Measurements from ENCODE around the gene AMPD2. TPM values are rescaled to one million over a fixed set of nuclear protein-coding genes. Genes with fewer than 3 reads are reported as not detected.
A peak's percentile ranks its signal among the peaks of the same experiment; 100 is the strongest.

AMPD2 gene
- polyA plus RNA-seq, 2 of the 4 experiments (the other 2 are of a cell fraction) = 19.3 to 47.2 TPM

GRCh38 chr1:109627692-109628399 lies 8.2 kb downstream of the AMPD2 start:
- peak overlapping the region in 1 of 2 experiments; percentile 34; a peak in 1 of 6 replicates for H3K27ac ChIP-seq
- POLR2A ChIA-PET = interaction anchor here (3.5 kb wide), 1 partner anchor 79 kb away, joined by 11 read pairs; the partner anchor contains the start of gene GNAI3
- DNase-seq (ENCODE audit: low read depth in 1 of 2, low spot score in 1 of 2) (no peak), FAIRE-seq (no peak), ATAC-seq (no peak)
- no peaks in the 10 kb centered on the region for H3K9me3 ChIP-seq
- no peak for TF ChIP-seq KDM5A (IDR thresholded peaks at IDR 0.05)
- TF ChIP-seq HMGXB4 (CRISPR knock-in tag; IDR thresholded peaks at IDR 0.05; ENCODE audit: borderline replicate concordance) = no peak
- no peak for TF ChIP-seq BCL3 (IDR thresholded peaks at IDR 0.05)
- 95% methylated on average over 20 of the region's 23 CpGs for WGBS (ENCODE audit: missing lambda C conversion rate)
- H3K4me1 ChIP-seq = peaks cover 6% of the 10 kb centered on the region; the same call in 2 of the 3 replicates
- CTCF ChIA-PET = interaction anchor here (1.1 to 21.4 kb wide), 7 partner anchors 13 to 432 kb away, joined by 3 to 295 read pairs (median 7); partner anchors contain the start of gene AHCYL1
- no peak overlapping the region for H3K4me3 ChIP-seq
- no peak overlapping the region for H3K4me2 ChIP-seq

GRCh38 chr1:109628540-109629321 lies 9.1 kb downstream of the AMPD2 start:
- Histone ChIP-seq H3K27ac (peak overlapping the region in 1 of 2 experiments; percentile 34; a peak in 1 of 6 replicates), H3K9me3 (no peaks in the 10 kb centered on the region), H3K4me1 (peaks cover 5% of the 10 kb centered on the region; the same call in 1 of the 3 replicates), H3K4me2 (no peak overlapping the region), H3K4me3 (no peak overlapping the region)
- peak; percentile 40 to 47; a peak in 4 of 6 replicates for ATAC-seq
- FAIRE-seq = no peak
- DNase-seq (ENCODE audit: low read depth in 1 of 2, low spot score in 1 of 2) = peak in 1 of 2 experiments; percentile 35
- POLR2A ChIA-PET = interaction anchor here (3.5 kb wide), 1 partner anchor 80 kb away, joined by 11 read pairs; the partner anchor contains the start of gene GNAI3
- 100% methylated on average over 8 of the region's 23 CpGs for WGBS (ENCODE audit: missing lambda C conversion rate)
- CTCF ChIA-PET = interaction anchor here (0.8 to 21.4 kb wide), 9 partner anchors 8 to 383 kb away, joined by 3 to 295 read pairs (median 5); partner anchors contain the start of genes AHCYL1 and GNAI3
- TF ChIP-seq FOSL2 (IDR thresholded peaks at IDR 0.05) (no peak), FOSL2 (CRISPR knock-in tag; IDR thresholded peaks at IDR 0.05) (0 out of 2 replicates have a peak, but pooled peaks have one; percentile 25), RFX5 (IDR thresholded peaks at IDR 0.05) (no peak)

GRCh38 chr1:109629372-109630030 lies 9.9 kb downstream of the AMPD2 start:
- FAIRE-seq (no peak), DNase-seq (ENCODE audit: low read depth in 1 of 2, low spot score in 1 of 2) (no peak), ATAC-seq (no peak)
- Histone ChIP-seq H3K4me2 (no peak overlapping the region), H3K27ac (no peak overlapping the region), H3K4me3 (no peak overlapping the region), H3K9me3 (no peaks in the 10 kb centered on the region), H3K4me1 (peaks cover 9% of the 10 kb centered on the region; the same call in 1 of the 3 replicates)
- CTCF ChIA-PET = interaction anchor here (0.8 to 21.4 kb wide), 9 partner anchors 9 to 352 kb away, joined by 3 to 295 read pairs (median 5); partner anchors contain the start of gene GNAI3
- POLR2A ChIA-PET = interaction anchor here (3.5 kb wide), 1 partner anchor 81 kb away, joined by 11 read pairs; the partner anchor contains the start of gene GNAI3
- 90% methylated on average over 8 of the region's 10 CpGs for WGBS (ENCODE audit: missing lambda C conversion rate)
- TF ChIP-seq HOXB5 (CRISPR knock-in tag; IDR thresholded peaks at IDR 0.05) (no peak), POLR2AphosphoS2 (conservative IDR thresholded peaks at IDR 0.05; ENCODE audit: low read length) (no peak)

- FAIRE-seq (no peak), DNase-seq (ENCODE audit: low read depth in 1 of 2, low spot score in 1 of 2) (no peak), ATAC-seq (peak in 1 of 2 experiments; percentile 10; a peak in 2 of 6 replicates)
- CTCF ChIA-PET = interaction anchor here (1.0 to 21.4 kb wide), 10 partner anchors 11 to 351 kb away, joined by 3 to 295 read pairs (median 8); no protein-coding TSS in a partner anchor
- Histone ChIP-seq H3K4me1 (peaks cover 16% of the 10 kb centered on the region), H3K27ac (no peak overlapping the region), H3K9me3 (no peaks in the 10 kb centered on the region), H3K4me2 (no peak overlapping the region), H3K4me3 (no peak overlapping the region)
- POLR2A ChIA-PET = interaction anchor here (3.5 kb wide), 1 partner anchor 82 kb away, joined by 11 read pairs; the partner anchor contains the start of gene GNAI3
- 89% methylated on average over 22 of the region's 30 CpGs for WGBS (ENCODE audit: missing lambda C conversion rate)
- TF ChIP-seq CTCF (IDR thresholded peaks at IDR 0.05) (peak; percentile 31; the same call in 1 of the 3 replicates), RFX5 (IDR thresholded peaks at IDR 0.05) (no peak), SMC3 (IDR thresholded peaks at IDR 0.05) (peak; percentile 53)
Observed at GRCh38 chr1:109630081-109630897, 10.7 kb downstream of the AMPD2 start.
